Calu3 (cell line): ENCODE data around the gene PTPN9. TPM values are rescaled to one million over a fixed set of nuclear protein-coding genes. Genes with fewer than 3 reads are reported as not detected.
A peak's percentile ranks its signal among the peaks of the same experiment; 100 is the strongest.

ENCODE experiments used
- BruUV-seq: library from RNA; stranded (reverse); fragments of 400-500 nt; replicated peaks from 2 replicates; lab custom pipeline; 2021; lab: Mats Ljungman, UMichigan
- CTCF ChIA-PET: fragments of 300-600 bp; sonication (Branson Sonifier 250); formaldehyde crosslinking; loops from one replicate; lab custom pipeline; 2022; ENCODE audit warnings: antibody characterized with exemption; lab: Charles Lee
- DNase-seq: peaks from one replicate; pipeline ENCODE4 v3.0.0; 2022
- H3K27ac Mint-ChIP-seq: one replicate; pipeline ENCODE4 v1.8.0; 2022; ENCODE audit warnings: mixed read lengths; ENCODE audit not compliant: unreplicated experiment
- H3K27me3 Mint-ChIP-seq: one replicate; pipeline ENCODE4 v1.8.0; 2022; ENCODE audit warnings: mixed read lengths; ENCODE audit not compliant: unreplicated experiment
- H3K36me3 Mint-ChIP-seq: one replicate; pipeline ENCODE4 v1.8.0; 2022; ENCODE audit warnings: mild to moderate bottlenecking, moderate library complexity, mixed read lengths; ENCODE audit not compliant: insufficient read depth, unreplicated experiment
- H3K4me1 Mint-ChIP-seq: one replicate; pipeline ENCODE4 v1.8.0; 2022; ENCODE audit warnings: mild to moderate bottlenecking, low read depth, mixed read lengths; ENCODE audit not compliant: unreplicated experiment
- H3K4me3 Mint-ChIP-seq: one replicate; pipeline ENCODE4 v1.8.0; 2022; ENCODE audit warnings: mild to moderate bottlenecking, low read depth, moderate library complexity, mixed read lengths; ENCODE audit not compliant: unreplicated experiment
- H3K9me3 Mint-ChIP-seq: one replicate; pipeline ENCODE4 v1.8.0; 2022; ENCODE audit warnings: low read depth, mixed read lengths; ENCODE audit not compliant: unreplicated experiment
- intact Hi-C: fragments of 100-400 bp; cut with micrococcal nuclease; formaldehyde crosslinking; loops from one replicate; pipeline ENCODE4 v1.10.0; 2022; ENCODE audit not compliant: unreplicated experiment
- total RNA-seq: library from RNA; stranded (reverse); gene quantifications from 2 replicates; pipeline ENCODE4 v1.2.3, GENCODE V29; 2022
- TF ChIP-seq, protein P1 (sequence below): fragments of 200-600 bp; IDR thresholded peaks from one replicate; pipeline ENCODE4 v1.8.0; 2022; ENCODE audit warnings: antibody characterized with exemption; ENCODE audit not compliant: unreplicated experiment

PTPN9 gene
- total RNA-seq, 1 experiment from 2014 or later: 30.8 TPM

DNA sequence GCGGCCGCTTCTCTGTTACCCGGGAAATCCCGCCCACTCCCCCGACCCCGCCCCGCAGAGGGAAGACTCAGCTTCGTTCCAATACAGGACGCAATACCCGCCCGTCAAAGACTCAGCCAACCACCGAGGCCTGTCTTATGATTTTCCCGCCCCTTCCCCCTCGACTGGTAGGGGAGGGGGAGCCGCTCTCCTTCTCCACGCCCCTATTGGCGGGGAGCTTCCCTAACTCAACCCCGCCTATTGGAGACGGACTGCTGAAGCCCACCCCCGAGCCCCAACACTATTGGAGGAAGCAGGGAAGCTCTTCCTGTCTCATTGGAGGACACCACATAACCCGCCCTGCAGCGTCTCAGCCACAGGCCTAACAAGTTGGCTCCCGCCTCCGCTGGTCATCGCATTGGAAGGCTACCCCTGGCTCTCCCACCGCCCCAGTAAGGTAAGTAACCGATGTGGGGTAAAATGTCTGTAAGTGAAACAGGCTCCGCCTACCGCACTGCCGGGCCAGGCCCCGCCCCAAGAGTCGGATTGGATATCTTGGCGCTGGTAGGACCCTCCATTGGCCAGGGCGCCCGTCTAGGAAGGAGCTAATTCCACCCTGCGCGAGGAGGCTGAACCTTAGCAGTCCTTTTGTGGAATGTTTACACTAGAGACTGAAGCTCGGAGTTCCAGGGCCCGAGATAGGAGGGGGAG, 127.3 kb downstream of the PTPN9 start, which contains the start of gene SIN3A:
Gene SIN3A, minus strand, starts transcription at position 17 of the 690 bp plus-strand sequence. CDS start 21,315 bp downstream, outside the sequence.
- Mint-ChIP-seq H3K36me3 (peaks cover 85% of the 10 kb centered on the region), H3K4me3 (peak within 1 kb of the TSS; percentile 99), H3K9me3 (no peaks in the 10 kb centered on the region), H3K27ac (peak within 1 kb of the TSS; percentile 89), H3K27me3 (no peaks in the 10 kb centered on the region), H3K4me1 (peaks cover 17% of the 10 kb centered on the region)
- TF ChIP-seq, protein P1, sequence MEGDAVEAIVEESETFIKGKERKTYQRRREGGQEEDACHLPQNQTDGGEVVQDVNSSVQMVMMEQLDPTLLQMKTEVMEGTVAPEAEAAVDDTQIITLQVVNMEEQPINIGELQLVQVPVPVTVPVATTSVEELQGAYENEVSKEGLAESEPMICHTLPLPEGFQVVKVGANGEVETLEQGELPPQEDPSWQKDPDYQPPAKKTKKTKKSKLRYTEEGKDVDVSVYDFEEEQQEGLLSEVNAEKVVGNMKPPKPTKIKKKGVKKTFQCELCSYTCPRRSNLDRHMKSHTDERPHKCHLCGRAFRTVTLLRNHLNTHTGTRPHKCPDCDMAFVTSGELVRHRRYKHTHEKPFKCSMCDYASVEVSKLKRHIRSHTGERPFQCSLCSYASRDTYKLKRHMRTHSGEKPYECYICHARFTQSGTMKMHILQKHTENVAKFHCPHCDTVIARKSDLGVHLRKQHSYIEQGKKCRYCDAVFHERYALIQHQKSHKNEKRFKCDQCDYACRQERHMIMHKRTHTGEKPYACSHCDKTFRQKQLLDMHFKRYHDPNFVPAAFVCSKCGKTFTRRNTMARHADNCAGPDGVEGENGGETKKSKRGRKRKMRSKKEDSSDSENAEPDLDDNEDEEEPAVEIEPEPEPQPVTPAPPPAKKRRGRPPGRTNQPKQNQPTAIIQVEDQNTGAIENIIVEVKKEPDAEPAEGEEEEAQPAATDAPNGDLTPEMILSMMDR: no peak
- peak; percentile 99 for DNase-seq
- BruUV-seq: no TSS peak
- intact Hi-C loops: loop anchor here (2.0 to 5.0 kb wide), 2 partner anchors 83 to 190 kb away; partner anchors contain the start of genes IMP3 and MAN2C1
- CTCF ChIA-PET: interaction anchor here (0.6 to 7.0 kb wide), 15 partner anchors 13 to 1067 kb away, joined by 3 to 83 read pairs (median 4); partner anchors contain the start of gene MAN2C1

DNA sequence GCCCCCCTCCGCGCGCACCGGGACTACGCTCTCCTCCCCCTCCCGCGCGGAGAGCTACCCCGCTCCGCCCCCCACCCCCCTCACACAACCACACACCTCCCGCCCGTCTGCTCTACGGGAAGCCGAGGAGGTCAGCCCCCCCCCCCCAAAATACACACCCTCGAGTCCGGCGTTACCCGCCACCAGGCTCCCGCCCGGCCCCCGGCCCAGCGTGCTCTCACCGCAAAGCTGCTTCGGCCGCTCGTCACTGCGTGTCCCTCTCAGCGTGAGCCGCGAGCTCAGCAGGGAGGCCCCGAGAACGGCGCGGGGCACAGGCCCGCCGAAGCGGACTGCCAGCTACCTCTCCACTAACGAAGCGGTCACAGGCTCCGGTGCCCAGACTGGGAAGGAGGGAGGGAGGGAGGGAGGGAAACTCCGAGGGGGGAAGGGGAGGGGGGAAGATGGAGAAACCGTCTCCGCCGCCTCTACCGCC, 127.9 kb downstream of the PTPN9 start:
- CTCF ChIA-PET: interaction anchor here (0.6 to 7.0 kb wide), 12 partner anchors 13 to 567 kb away, joined by 3 to 83 read pairs (median 6); partner anchors contain the start of gene MAN2C1
- Mint-ChIP-seq H3K9me3 (no peaks in the 10 kb centered on the region), H3K36me3 (peaks cover 88% of the 10 kb centered on the region), H3K27me3 (no peaks in the 10 kb centered on the region), H3K4me3 (peak overlapping the region; percentile 99), H3K27ac (peak overlapping the region; percentile 87), H3K4me1 (peaks cover 14% of the 10 kb centered on the region)
- TF ChIP-seq, protein P1: no peak
- DNase-seq: no peak
- intact Hi-C loops: loop anchor here (2.0 to 5.0 kb wide), 2 partner anchors 82 to 191 kb away; partner anchors contain the start of genes IMP3 and MAN2C1
- no TSS peak for BruUV-seq

DNA sequence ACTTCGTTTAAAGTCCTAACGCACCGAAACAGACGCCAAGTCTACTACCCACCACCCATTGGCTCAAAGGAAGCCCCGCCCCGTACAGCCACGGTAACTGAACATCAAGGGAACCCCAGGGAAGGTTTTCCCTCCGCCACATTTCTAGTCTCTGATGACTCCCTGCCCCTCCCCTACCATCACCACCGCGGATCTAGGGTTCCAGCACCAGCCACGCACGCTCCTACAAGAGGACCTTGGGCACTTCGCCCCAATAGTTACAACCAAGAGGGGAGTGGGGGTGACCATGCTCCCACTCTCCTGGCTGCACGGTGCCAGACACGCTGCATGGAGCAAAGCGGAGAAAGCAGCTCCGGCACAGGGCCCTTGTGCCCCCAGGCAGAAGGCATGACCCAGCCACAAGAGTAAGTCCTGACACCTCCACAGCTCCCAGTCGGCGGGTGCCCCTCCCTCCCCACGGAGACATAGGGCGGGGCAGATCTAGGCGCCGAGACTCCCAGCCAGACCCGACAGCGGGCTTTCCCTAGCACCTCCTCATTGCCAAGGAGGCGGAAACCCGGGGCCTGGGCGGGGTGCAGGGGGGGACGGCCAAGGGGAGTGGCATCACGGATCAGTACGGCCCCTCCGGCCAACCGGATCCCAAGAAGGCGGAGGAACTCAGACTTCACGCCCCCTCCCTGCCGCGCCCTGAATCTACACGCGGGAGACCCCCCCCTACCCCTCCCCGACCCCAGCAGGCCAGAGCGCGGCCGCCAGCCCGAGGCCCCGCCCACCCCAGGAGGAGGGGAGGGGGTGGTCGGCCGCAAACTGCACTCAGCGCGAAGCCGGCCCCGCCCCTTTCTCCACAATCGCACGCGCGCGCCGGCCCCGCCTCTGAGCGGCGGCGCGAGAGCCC, 128.6 kb downstream of the PTPN9 start:
- TF ChIP-seq, protein P1: no peak
- peaks cover 16% of the 10 kb centered on the region for H3K4me1 Mint-ChIP-seq
- no TSS peak for BruUV-seq
- CTCF ChIA-PET: interaction anchor here (0.5 to 7.0 kb wide), 8 partner anchors 9 to 223 kb away, joined by 3 to 83 read pairs (median 6); partner anchors contain the start of gene MAN2C1
- H3K4me3 Mint-ChIP-seq: peak overlapping the region; percentile 99
- intact Hi-C loops: loop anchor here (2.0 to 5.0 kb wide), 2 partner anchors 82 to 192 kb away; partner anchors contain the start of genes IMP3 and MAN2C1
- no peaks in the 10 kb centered on the region for H3K27me3 Mint-ChIP-seq
- peaks cover 88% of the 10 kb centered on the region for H3K36me3 Mint-ChIP-seq
- H3K9me3 Mint-ChIP-seq: no peaks in the 10 kb centered on the region
- DNase-seq: peak; percentile 98
- H3K27ac Mint-ChIP-seq: peak overlapping the region; percentile 89
